Measurements from ENCODE around the gene TCEA2.

Gene TCEA2

DNA sequence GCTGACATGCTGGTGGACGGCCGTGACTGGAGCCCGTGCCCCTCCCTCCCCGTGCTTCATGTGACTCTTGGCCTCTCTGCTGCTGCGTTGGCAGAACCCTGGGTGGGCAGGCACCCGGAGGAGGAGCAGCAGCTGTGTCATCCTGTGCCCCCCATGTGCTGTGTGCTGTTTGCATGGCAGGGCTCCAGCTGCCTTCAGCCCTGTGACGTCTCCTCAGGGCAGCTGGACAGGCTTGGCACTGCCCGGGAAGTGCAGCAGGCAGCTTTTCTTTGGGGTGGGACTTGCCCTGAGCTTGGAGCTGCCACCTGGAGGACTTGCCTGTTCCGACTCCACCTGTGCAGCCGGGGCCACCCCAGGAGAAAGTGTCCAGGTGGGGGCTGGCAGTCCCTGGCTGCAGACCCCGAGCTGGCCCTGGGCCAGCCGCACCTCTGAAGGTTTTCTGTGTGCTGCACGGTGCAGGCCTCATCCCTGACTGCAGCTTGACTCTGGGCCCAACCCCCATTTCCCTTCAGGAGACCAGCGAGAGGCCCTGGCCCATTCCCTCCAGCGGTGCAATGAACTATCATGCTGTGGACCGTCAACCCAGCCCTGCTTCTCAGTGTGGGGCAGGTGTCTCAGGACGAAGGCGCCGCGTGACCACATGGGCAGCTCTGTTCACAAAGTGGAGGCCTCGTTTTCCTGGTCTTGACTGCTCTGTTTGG lies 36.2 kb downstream of the TCEA2 start:
- no peak for DNase-seq

DNA sequence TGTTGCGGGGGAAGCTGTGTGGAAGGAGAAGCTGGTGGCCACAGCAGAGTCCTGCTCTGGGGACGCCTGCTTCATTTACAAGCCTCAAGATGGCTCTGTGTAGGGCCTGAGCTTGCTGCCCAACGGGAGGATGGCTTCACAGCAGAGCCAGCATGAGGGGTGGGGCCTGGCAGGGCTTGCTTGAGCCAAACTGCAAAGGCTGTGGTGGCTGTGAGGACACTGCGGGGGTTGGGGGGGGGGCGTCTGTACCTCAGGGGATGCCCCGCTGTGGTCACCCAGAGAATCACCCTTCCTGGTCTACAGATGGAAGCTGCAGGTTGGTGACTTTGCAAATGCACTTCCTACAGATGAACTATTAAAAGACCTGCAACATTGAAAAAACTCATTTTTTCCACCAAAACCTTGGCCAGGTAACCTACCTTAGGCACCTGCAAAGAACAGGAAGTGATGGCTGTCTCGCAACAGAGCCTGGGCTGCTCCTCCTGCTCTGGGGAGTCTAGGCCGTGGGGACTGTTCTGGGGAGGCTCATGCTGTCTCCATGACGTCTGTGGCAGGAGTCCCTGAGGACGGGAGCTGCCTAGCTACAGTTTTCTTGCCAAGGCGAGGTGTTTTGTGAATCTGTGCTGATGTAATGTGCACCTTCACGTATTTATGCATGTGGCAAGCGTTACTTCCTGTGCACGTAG lies 37.0 kb downstream of the TCEA2 start:
- DNase-seq, result no peak

DNA sequence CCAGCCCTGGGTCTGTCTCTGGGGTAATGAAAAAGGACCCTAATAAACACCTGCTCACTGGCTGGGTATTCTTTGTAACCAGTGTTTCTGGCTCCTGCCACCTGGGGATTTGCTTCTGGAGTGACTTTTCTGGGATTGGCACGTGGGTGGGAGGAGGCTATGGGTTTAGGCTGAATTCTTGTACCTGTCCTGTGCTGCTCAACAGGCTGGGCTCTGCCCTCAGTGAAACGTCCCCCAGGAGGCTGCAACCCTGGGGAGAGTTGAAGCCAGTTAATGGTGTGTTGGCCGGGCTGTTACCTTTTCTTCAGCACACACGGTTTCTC lies 37.5 kb downstream of the TCEA2 start:
- DNase-seq, result no peak

DNA sequence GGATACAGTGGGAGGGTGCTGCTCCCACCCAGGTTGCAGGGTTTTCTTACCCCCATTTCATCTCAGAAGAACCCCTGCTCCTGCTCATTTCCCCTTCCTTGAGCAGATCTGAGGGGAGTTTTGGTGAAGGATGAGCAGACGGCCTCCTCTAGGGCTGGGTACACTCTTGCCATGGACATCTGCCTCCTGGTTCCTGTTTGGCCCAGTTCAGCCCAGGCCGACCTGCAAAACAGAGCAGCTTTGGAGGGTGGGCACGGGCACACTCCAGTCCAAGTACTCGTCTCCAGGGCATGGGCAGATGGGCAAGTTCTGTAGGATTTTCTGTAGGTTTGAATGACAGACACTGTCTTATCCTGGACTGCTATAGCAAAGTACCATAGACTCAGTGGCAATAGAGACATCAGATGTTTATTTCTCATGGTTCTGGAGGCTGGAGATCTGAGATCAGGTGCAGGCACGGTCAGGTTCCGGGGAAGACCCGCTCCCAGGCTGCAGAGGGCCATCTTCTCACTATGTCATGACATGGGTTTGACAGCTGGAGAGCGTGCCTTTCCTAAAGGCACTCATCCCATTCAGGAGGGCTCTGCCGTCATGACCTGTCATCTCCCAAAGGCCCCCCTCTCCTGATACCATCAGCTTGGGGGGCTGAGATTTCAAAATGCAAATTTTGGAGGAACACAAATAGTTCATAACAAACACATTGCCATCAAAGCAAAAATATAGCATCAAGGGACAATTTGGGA lies 38.1 kb downstream of the TCEA2 start:
- no peak for DNase-seq

DNA sequence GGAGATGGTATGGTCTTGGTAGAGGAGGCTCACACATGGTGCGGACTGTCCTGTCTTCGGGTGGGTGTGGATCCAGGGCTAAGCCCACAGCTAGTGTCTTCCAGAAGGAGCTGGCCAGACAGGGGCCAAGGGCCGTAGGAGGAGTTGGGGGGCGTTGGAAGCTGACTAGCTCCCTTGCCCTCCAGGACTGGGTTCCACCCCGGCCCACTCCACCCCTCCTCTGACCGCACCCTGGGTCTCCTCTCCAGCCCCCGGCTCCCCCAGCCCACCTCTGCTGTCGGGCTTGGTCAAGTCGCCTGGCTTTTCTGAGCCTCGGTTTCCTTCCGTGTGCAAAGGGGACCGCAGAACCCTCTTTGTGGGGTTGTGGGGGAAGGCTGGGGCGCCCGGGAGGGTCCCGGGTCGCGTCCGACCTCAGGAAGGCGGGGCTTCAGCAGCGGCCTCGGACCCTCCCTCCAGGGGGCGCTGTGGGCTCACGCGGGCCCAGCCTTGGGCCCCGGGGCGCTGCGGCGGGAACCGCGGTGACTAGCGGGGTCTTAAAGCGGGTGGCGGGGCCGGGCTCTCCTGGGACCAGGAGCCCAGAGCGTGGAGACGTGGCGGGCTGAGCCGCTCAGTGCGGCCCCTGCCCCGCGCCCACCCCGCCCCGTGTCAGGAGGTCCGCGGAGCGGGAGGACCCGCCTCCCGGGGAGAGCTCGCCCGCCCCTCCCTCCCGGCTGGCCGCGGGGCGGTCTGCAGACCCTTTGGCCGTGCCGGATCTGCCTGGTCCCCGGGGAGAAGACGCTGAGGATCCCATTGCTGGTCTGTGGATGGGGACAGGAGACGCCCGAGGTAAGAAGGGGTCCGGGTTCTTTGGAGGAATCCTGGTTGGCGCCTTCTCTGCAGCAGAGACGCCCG lies 39.0 kb downstream of the TCEA2 start:
- DNase-seq, result peak; percentile 69

DNA sequence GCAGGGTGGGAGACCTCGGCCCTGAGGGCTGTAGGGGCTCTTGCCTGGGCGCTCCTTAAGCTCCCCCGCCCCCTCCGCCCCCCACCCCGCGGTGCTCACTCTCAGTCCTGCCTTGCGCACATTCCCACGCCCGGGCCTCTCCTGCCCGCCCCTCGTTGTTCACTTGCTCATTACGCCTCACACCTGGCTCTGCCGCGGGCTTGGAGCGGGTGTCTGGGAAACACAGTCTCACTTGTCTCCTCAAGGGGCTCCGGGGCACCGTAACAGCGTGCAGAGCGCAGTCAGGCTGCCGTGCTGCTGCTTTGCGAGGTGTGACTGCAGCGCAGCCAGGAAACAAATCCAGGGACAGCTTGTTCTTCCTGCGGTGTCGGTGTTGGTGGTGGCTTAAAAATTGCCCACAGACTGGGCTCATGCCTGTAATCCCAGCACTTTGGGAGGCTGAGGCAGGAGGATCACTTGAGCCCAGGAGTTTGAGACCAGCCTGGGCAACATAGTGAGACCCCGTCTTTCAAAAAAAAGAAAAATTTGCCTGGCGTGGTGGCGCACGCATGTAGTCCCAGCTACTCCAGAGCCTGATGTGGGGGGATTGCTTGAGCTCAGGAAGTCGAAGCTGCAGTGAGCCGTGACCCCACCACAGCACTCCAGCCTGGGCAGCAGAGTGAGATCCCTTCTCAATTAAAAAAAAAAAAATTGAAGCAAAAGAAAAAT lies 39.8 kb downstream of the TCEA2 start:
- no peak for DNase-seq

DNA sequence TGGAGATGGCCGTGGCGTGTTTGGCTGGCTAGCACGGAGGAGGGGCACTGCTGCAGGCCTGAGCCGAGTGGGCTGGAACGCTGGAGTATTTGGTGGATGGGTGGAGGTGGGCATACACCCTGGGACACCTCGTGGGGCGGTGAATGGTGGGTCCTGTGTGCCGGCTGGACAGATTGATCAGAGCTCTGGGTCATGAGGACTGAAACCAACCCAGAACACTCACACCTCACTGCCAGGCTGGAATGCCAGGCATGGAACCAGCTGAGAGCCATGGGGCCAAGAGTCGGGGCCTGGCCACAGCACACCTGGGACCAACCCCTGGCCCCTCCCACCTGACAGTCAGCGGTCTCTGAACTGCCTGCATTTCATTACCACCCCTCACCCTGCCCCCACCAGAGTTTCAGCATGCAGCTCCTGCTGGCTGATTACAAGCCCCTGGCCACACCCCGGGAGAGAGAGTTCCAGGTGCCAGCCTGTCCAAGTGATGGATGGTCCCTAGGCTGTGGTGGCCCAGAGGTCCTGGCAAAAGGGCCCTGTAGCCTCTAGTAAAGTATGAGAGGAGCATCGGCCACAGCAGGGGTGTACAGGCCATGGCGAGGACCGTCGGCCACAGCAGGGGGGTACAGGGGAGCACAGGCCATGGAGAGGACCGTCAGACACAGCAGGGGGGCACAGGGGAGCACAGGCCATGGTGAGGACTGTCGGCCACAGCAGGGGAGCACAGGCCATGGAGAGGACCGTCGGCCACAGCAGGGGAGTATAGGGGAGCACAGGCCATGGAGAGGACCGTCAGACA lies 41.1 kb downstream of the TCEA2 start:
- no peak for DNase-seq

DNA sequence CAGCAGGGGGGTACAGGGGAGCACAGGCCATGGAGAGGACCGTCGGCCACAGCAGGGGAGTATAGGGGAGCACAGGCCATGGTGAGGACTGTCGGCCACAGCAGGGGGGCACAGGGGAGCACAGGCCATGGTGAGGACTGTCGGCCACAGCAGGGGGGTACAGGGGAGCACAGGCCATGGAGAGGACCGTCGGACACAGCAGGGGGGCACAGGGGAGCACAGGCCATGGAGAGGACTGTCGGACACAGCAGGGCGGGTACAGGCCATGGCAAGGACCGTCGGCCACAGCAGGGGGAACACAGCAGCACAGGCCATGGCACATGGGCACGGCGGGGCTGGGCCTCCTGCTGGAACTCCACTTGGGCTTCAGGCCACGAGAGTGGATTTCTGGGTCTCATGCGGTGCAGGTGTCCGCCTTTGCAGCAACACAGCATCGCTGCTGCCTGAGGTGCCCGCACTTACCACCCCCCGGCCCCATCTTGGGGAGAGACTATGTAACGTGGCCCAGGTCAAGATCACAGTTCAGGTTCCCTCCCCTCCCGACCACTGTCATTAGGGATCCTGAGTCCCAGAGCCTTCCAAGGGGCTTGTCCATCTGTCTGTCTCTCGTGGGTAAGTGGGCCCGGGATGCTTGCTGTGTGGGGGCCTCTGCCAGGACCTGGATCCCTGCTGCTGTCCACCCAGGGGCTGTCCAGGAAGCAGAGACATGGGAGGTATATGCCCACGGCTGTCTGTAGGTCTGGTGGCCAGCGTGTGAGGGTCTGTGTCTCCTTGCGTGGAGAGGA lies 41.9 kb downstream of the TCEA2 start:
- DNase-seq, result no peak

DNA sequence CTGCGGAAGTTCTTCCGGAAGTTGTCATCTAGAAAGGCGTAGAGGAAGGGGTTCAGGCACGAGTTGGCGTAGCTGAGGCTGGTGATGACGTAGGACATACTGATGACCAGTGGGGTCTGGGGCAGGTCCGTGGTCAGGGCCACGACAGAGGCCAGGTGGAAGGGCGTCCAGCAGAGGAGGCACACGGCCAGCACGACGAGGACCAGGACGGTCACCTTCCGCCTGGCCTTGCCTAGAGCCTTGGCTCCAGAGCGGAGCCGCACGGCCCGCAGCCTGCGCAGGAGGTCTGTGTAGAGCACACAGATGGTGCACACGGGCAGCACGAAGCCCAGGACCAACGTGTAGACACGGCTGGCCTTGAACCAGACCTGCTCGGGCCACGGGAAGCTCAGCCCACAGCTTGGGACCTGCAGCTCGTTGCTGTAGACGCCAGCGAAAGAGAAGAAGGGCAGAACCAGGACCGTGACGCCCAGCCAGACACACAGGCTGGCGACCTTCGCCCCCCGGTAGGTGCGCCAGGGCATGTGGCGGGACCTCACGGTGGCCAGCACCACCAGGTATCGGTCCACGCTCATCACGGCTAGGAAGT lies 42.9 kb downstream of the TCEA2 start:
- DNase-seq, result no peak

DNA sequence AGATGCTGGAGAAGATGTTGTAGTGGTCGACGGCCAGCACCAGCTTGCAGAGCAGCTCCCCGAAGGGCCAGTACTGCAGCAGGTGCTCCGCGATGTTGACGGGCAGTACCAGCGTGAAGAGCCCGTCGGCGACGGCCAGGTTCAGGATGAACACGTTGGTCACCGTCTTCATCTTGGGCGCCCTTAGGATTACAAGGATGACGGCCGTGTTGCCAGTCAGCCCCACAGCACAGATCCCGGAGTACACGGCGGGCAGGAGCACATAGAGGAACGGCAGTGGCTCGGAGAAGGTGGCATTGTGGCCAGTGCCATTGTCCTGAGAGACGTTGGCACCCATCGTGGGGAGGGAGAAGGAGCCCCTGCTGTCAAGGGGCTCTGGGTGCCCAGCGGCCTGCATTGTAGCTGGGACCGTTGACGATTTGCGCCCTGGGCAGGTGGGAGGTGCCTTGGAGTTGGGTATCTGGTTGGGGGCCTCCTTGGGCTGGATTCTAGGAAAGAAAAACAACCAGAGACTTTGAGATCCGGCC lies 43.5 kb downstream of the TCEA2 start:
- DNase-seq, result no peak

DNA sequence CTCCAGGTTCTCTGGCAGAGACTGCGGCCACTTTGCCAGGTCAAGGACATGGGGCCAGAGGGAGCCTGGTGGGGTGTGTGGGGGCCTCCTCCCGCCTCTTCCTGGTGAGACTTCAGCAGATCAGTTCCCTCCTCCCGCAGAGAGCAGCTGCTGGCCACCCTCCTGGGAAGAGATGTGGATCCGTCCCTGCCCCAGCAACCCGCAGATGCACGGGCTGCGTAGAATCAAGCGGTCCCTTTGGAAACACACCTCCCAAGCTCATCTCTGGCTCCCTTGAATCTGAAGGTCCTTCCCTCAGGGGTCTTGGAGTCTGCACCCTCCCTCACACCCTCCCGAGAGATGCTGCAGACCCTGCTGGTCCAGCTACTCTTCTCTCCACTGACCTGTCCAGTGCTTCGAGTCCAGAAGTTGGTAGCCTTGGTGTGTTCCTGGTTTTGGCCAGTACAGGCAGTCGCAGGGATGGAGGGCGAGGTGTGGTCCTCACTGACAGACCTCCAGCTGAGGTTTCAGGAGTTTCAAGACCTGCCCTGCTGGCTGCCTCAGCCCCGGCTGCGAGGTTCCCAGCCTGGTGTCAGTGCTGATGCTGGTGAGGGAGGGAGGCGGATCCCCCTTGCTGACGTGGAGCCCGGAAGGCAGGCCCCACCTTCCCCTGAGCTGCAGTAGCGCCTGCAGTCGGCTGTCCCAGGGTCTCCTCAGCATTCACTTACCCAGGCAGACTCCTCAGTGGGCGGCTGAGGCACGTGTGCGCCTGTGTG lies 44.2 kb downstream of the TCEA2 start, which contains the start of gene NPBWR2:
Gene NPBWR2, minus strand, starts transcription at position 585 of the 755 bp plus-strand sequence. CDS start 734 bp downstream, outside the sequence.
- DNase-seq, result no peak

DNA sequence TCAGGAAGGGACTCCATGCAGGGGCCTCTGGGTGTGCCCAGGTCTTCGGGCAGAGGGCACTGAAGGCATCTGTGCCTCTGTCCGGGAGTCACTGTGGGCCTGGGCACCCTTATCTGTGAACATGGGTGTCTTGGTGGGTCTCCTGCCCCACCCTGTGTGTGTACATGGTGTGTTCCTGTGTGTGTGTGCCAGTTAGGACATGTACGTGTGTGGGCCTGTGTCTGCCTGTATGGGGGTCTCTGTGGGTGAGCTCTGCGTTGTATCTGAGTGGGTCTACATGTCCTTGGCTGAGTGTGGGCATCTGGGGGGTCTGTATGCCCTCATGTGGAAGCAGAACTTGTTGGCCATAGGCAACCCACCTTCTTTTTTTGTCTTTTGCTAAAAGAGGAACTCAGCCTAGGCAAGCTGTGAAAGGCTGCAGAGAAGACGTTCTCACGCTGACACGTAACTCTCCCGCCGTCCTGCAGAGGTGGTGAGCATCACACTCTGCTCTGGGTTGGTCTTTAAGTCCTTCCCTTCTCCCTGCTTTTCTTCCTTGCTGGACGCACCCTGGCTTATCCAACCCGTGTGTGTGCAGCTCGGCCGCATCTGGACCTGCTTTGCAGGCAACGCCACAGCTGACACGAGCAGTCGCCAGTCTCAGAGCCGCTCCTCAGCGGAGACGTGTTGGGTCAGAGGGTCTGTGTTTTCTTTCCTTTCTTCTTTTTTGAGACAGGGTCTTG lies 44.9 kb downstream of the TCEA2 start:
- peak; percentile 57 for DNase-seq

DNA sequence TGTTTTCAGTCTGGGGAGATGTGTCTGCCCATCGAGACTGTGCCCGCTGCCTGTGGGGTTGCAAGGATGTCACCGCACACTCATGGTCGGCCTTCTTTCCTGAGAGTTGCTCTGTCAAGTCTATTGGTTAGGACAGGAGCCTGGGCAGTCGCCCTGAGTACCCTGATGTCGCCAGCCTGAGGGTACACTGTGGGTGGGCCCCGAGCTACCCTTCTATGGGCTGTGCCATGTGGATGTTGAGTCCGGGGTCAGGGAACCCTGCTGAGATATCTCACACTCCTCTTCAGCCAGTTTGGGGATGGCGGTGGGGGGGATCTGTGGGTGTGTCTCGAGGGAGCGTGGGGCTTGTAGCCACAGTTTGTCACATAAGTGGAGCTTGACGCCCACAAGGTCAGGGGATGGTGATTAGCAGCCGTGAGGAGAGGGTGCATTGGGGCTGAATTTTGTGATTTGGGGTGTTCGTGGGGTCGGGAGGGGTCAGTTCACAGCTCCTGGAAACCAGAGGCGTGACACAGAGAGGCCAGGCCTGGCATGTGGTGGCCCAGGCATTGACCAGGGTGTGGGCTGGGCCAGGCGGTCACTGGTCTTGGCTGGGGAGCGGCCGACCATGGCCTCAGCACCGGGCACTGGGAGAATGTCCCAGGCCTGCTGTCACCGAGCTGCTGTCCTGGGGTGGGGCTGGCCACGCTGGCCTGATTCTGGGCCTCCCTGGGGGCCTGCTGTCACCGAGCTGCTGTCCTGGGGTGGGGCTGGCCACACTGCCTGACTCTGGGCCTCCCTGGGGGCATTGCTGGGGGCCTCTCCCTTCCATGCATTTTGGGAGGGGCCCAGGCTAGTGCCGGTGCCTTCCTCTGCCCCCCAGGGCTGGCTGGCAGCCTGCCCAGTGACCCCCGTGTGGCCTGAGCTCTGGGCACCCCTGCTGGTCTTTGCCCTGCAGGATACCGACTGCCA lies 46.0 kb downstream of the TCEA2 start:
- DNase-seq, result no peak

DNA sequence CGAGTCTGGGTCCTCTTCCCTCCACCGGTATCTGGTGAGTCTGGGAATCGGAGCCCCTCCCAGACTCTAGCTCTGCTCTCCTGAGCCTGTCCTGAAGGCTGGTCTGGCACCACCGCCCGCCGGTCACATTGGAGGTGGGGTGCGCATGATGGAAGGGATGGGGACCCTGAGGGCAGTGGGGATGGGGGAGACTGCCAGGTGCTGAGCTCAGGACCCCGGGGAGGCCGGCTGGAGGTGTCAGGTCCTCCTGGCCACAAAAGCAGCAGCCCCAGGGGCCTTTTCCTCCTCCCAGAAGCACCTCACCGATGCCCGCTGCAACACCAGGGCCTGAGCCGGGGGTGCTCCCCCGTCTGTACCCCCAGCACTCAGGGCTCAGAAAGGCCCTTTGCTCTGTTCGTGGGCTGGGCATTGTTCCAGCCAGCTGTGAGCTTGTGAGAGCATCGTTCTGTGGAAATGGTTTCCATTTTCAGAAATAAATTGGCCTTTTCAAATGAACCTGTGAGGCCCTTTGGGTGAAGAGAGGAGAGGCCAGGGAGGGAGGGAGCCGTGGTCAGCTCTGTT lies 46.9 kb downstream of the TCEA2 start:
- no peak for DNase-seq

DNA sequence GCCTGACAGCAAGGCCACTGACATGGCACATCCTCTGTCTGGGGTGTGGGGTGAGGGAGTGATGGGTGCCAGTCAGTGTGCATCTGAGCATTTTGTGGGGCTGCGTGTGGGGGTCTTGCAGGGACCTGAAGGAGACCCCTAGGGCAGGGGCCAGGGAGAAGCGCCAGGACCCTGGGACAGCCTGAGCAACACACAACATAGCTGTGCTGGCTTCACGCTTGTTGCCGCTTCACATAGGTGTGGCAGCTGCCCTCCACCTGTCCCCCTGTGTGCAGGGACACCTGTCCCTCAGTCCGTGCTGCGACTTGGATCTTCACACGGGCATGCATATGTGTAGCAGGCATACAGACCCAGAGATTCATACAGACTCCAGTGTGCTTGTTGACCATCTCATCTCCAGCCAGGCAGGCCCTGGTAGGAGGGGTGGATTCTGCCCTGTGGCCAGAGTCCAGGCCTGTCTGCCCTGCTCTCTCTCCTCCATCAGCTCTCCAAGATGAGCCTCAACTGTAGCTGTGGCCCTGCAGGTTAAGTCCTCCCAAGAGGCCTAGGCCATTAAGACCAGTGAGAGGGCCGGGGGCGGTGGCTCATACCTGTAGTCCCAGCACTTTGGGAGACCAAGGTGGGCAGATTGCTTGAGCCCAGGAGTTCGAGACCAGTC lies 47.5 kb downstream of the TCEA2 start:
- no peak for DNase-seq

Measured in OCI-M1 (cell line).